Suprapubic skin (tissue), 4 donors: Measurements from ENCODE around the gene TMEM150B. TPM values are rescaled to one million over a fixed set of nuclear protein-coding genes. Genes with fewer than 3 reads are reported as not detected.

ENCODE experiments used
- DNase-seq, 2 donors: peaks; one replicate each; pipeline ENCODE4 v3.0.0-alpha.2; 2019; ENCODE audit warnings: low spot score in 2 of 2
- H3K27ac ChIP-seq: fragments of 200-600 bp; sonication (generic); one replicate; pipeline ENCODE4 v1.5.1; 2019
- H3K27me3 ChIP-seq: fragments of 200-600 bp; sonication (generic); one replicate; pipeline ENCODE4 v1.5.1; 2019
- H3K36me3 ChIP-seq: fragments of 200-600 bp; sonication (generic); one replicate; pipeline ENCODE4 v1.5.1; 2019
- H3K4me1 ChIP-seq: fragments of 200-600 bp; sonication (generic); one replicate; pipeline ENCODE4 v1.5.1; 2019
- H3K4me3 ChIP-seq: fragments of 200-600 bp; sonication (generic); one replicate; pipeline ENCODE4 v1.5.1; 2019; ENCODE audit warnings: mild to moderate bottlenecking
- H3K9me3 ChIP-seq: fragments of 200-600 bp; sonication (generic); one replicate; pipeline ENCODE4 v1.5.1; 2019
- EP300 ChIP-seq: sonication (generic); formaldehyde crosslinking; IDR thresholded peaks from one replicate; pipeline ENCODE4 v1.6.1; 2017; ENCODE audit warnings: antibody characterized with exemption
- POLR2A ChIP-seq, 2 donors: fragments of 450-650 bp; IDR thresholded peaks; one replicate each; pipeline ENCODE4 v1.6.1; 2017; ENCODE audit warnings: antibody characterized with exemption in 2 of 2, mild to moderate bottlenecking in 2 of 2, moderate library complexity in 2 of 2
- POLR2AphosphoS5 ChIP-seq, 3 donors: sonication (generic); formaldehyde crosslinking; IDR thresholded peaks; one replicate each; pipeline ENCODE4 v1.6.1; 2017; ENCODE audit warnings: antibody characterized with exemption in 3 of 3
- WGBS: methylation state at CpG from one replicate; pipeline ENCODE4 v1.1.5; 2018; 5-methylcytosine and 5-hydroxymethylcytosine counted together
- total RNA-seq, 4 donors: library from RNA; depleted of rRNA; stranded (reverse); fragments of >200 nt; gene quantifications; one replicate each; pipeline ENCODE4 v1.1.0, GENCODE V29; 2016
- TF ChIP-seq, protein P1 (sequence below), 2 donors: fragments of 200-600 bp in 1 of 2; fragments of 450-650 bp in 1 of 2; sonication (generic) in 1 of 2; IDR thresholded peaks; one replicate each; pipeline ENCODE4 v1.5.1; 2016 to 2019; ENCODE audit warnings: antibody characterized with exemption in 2 of 2, mild to moderate bottlenecking in 1 of 2, moderate library complexity in 1 of 2

TMEM150B gene
- total RNA-seq, 4 donors from 2014 or later, result not detected

- DNase-seq, result peak in 1 of 2 donors; percentile 57
- H3K27me3 ChIP-seq, result peaks cover 15% of the 10 kb centered on the region
- H3K36me3 ChIP-seq, result peaks cover 27% of the 10 kb centered on the region
- TF ChIP-seq POLR2A (IDR thresholded peaks at IDR 0.05) (no peak), EP300 (no peak), POLR2AphosphoS5 (IDR thresholded peaks at IDR 0.05) (no peak)
- TF ChIP-seq, protein P1, sequence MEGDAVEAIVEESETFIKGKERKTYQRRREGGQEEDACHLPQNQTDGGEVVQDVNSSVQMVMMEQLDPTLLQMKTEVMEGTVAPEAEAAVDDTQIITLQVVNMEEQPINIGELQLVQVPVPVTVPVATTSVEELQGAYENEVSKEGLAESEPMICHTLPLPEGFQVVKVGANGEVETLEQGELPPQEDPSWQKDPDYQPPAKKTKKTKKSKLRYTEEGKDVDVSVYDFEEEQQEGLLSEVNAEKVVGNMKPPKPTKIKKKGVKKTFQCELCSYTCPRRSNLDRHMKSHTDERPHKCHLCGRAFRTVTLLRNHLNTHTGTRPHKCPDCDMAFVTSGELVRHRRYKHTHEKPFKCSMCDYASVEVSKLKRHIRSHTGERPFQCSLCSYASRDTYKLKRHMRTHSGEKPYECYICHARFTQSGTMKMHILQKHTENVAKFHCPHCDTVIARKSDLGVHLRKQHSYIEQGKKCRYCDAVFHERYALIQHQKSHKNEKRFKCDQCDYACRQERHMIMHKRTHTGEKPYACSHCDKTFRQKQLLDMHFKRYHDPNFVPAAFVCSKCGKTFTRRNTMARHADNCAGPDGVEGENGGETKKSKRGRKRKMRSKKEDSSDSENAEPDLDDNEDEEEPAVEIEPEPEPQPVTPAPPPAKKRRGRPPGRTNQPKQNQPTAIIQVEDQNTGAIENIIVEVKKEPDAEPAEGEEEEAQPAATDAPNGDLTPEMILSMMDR (IDR thresholded peaks at IDR 0.05), result no peak
- 91% methylated on average over 2 of the region's 10 CpGs for WGBS
- H3K4me1 ChIP-seq, result peaks cover 10% of the 10 kb centered on the region
- no peaks in the 10 kb centered on the region for H3K9me3 ChIP-seq
- H3K4me3 ChIP-seq, result no peak overlapping the region
- no peak overlapping the region for H3K27ac ChIP-seq
These were observed 22.4 kb upstream of the TMEM150B start for GRCh38 chr19:55347442-55348009.

DNA sequence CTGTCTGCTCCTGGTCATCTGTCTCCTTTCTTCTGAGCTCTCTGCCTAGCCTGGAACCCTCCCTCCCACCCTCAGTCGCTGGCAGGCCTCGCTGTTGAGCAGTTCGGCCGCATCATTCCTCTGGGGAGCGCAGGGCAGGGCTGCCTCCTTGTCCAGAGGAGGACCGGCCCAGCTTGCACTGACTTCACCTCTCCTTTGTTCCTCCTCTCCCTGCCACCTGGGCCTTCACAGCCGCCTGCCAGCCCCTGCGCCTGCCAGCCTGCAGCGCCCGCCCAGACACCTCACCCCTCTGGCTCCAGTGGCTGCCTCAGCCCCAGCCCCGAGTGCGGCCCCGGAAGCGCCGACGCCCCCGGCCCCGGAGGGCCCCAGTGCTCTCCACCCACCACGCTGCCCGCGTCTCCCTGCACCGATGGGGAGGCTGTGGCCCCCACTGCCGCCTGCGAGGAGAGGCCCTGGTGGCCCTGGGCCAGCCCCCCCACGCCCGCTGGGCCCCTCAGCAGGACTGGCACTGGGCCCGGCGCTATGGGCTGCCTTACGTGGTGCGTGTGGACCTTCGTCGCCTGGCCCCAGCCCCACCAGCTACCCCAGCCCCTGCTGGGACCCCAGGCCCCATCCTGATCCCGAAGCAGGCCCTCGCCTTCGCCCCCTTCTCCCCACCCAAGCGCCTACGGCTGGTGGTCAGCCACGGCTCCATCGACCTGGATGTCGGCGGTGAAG lies 21.7 kb upstream of the TMEM150B start:
- peaks cover 10% of the 10 kb centered on the region for H3K4me1 ChIP-seq
- H3K9me3 ChIP-seq, result no peaks in the 10 kb centered on the region
- WGBS, result 78% methylated on average over 28 of the region's 41 CpGs
- peak in 1 of 2 donors; percentile 58 for DNase-seq
- no peak overlapping the region for H3K27ac ChIP-seq
- TF ChIP-seq POLR2A (IDR thresholded peaks at IDR 0.05) (no peak), EP300 (no peak), POLR2AphosphoS5 (IDR thresholded peaks at IDR 0.05) (no peak)
- TF ChIP-seq, protein P1 (IDR thresholded peaks at IDR 0.05), result no peak
- H3K4me3 ChIP-seq, result no peak overlapping the region
- peaks cover 8% of the 10 kb centered on the region for H3K27me3 ChIP-seq
- peaks cover 33% of the 10 kb centered on the region for H3K36me3 ChIP-seq

GRCh38 chr19:55345818-55346724 lies 20.9 kb upstream of the TMEM150B start:
- H3K9me3 ChIP-seq, result no peaks in the 10 kb centered on the region
- no peak overlapping the region for H3K27ac ChIP-seq
- H3K36me3 ChIP-seq, result peaks cover 36% of the 10 kb centered on the region
- peaks cover 18% of the 10 kb centered on the region for H3K4me1 ChIP-seq
- H3K4me3 ChIP-seq, result no peak overlapping the region
- 80% methylated on average over 29 of the region's 43 CpGs for WGBS
- H3K27me3 ChIP-seq, result no peaks in the 10 kb centered on the region
- TF ChIP-seq POLR2AphosphoS5 (IDR thresholded peaks at IDR 0.05), result no peak
- TF ChIP-seq, protein P1 (IDR thresholded peaks at IDR 0.05), result no peak
- DNase-seq, result peak in 1 of 2 donors; percentile 78

- Histone ChIP-seq H3K4me3 (no peak overlapping the region), H3K4me1 (peaks cover 26% of the 10 kb centered on the region), H3K36me3 (peaks cover 36% of the 10 kb centered on the region), H3K27me3 (no peaks in the 10 kb centered on the region), H3K27ac (no peak overlapping the region), H3K9me3 (no peaks in the 10 kb centered on the region)
- TF ChIP-seq, protein P1 (IDR thresholded peaks at IDR 0.05), result no peak
- TF ChIP-seq POLR2AphosphoS5 (IDR thresholded peaks at IDR 0.05) (no peak), EP300 (no peak), POLR2A (IDR thresholded peaks at IDR 0.05) (no peak)
- WGBS, result 85% methylated on average over 21 of the region's 22 CpGs
- DNase-seq, result no peak
These were observed 20.1 kb upstream of the TMEM150B start for GRCh38 chr19:55345101-55345817.
